IMR-90 (cell line): Measurements from ENCODE around the gene CYRIA. TPM values are rescaled to one million over a fixed set of nuclear protein-coding genes. Genes with fewer than 3 reads are reported as not detected.

Experiments
- ATAC-seq: fragments of 200-7000 bp; cut with Tn5 transposase; 2 replicates; pipeline ENCODE4 v1.9.1; 2020; ENCODE audit warnings: low read depth, mild to moderate bottlenecking, moderate library complexity
- BruUV-seq: library from RNA; stranded (reverse); fragments of 400-500 nt; replicated peaks from 2 replicates; lab custom pipeline; 2021; lab: Mats Ljungman, UMichigan
- CTCF ChIA-PET: fragments of 300-600 bp; formaldehyde crosslinking; extraction: SDS; loops from one replicate; lab custom pipeline; 2021; ENCODE audit warnings: antibody characterized with exemption; lab: Yijun Ruan, JAX
- POLR2A ChIA-PET: fragments of 300-600 bp; sonication (Branson Sonifier 250); formaldehyde crosslinking; loops from one replicate; lab custom pipeline; 2022; ENCODE audit warnings: antibody characterized with exemption; ENCODE audit not compliant: unreplicated experiment; lab: Charles Lee
- DNase-seq: peaks from one replicate; pipeline ENCODE4 v3.0.0; 2013
- H2AFZ ChIP-seq: replicated peaks from 2 replicates; pipeline ENCODE3; 2013; ENCODE audit warnings: low read length, mild to moderate bottlenecking; ENCODE audit not compliant: poor library complexity
- H2AK5ac ChIP-seq: 2 replicates; pipeline ENCODE4 v1.6.1; 2013; ENCODE audit warnings: low read depth, low read length, inconsistent platforms
- H2AK9ac ChIP-seq: replicated peaks from 2 replicates; pipeline ENCODE3; 2013; ENCODE audit warnings: mild to moderate bottlenecking, low read depth, low read length, moderate library complexity; ENCODE audit not compliant: poor library complexity
- H2BK120ac ChIP-seq: 2 replicates; pipeline ENCODE4 v1.6.1; 2013; ENCODE audit warnings: low read depth, low read length, inconsistent platforms
- H2BK15ac ChIP-seq: 3 replicates; pipeline ENCODE4 v1.6.1; 2013; ENCODE audit warnings: low read depth, low read length, inconsistent platforms
- H2BK20ac ChIP-seq: 2 replicates; pipeline ENCODE4 v1.6.1; 2013; ENCODE audit warnings: low read depth, mild to moderate bottlenecking, inconsistent platforms, low read length, moderate library complexity
- H2BK5ac ChIP-seq: 2 replicates; pipeline ENCODE4 v1.6.1; 2013; ENCODE audit warnings: mild to moderate bottlenecking, low read depth, low read length, inconsistent platforms; ENCODE audit not compliant: poor library complexity, severe bottlenecking
- H3K14ac ChIP-seq: replicated peaks from 2 replicates; pipeline ENCODE4 v1.6.1; 2013; ENCODE audit warnings: low read depth, low read length, inconsistent platforms
- H3K18ac ChIP-seq: 2 replicates; pipeline ENCODE4 v1.6.1; 2013; ENCODE audit warnings: low read depth, low read length, control low read depth
- H3K23ac ChIP-seq: 2 replicates; pipeline ENCODE4 v1.6.1; 2013; ENCODE audit warnings: low read depth, low read length, inconsistent platforms
- H3K27ac ChIP-seq: 2 replicates; pipeline ENCODE4 v1.5.1; 2013; ENCODE audit warnings: mild to moderate bottlenecking, control low read depth, low read length; ENCODE audit not compliant: insufficient read depth
- H3K27me3 ChIP-seq: 2 replicates; pipeline ENCODE4 v1.6.1; 2013; ENCODE audit warnings: low read length; ENCODE audit not compliant: control insufficient read depth, insufficient read depth
- H3K36me3 ChIP-seq: 2 replicates; pipeline ENCODE4 v1.6.1; 2013; ENCODE audit warnings: low read length, mixed read lengths; ENCODE audit not compliant: control insufficient read depth, insufficient read depth
- H3K4ac ChIP-seq: 2 replicates; pipeline ENCODE4 v1.6.1; 2013; ENCODE audit warnings: low read depth, low read length, inconsistent platforms
- H3K4me1 ChIP-seq: 2 replicates; pipeline ENCODE4 v1.6.1; 2013; ENCODE audit warnings: low read length, mixed read lengths; ENCODE audit not compliant: control insufficient read depth, insufficient read depth
- H3K4me2 ChIP-seq: 2 replicates; pipeline ENCODE4 v1.6.1; 2013; ENCODE audit warnings: low read depth, mild to moderate bottlenecking, control low read depth, low read length, moderate library complexity
- H3K4me3 ChIP-seq: 2 replicates; pipeline ENCODE4 v1.5.1; 2013; ENCODE audit warnings: low read depth, mild to moderate bottlenecking, control low read depth, low read length, moderate library complexity; ENCODE audit not compliant: insufficient read depth
- H3K56ac ChIP-seq: 2 replicates; pipeline ENCODE4 v1.6.1; 2013; ENCODE audit warnings: low read length, inconsistent platforms; ENCODE audit not compliant: insufficient read depth; ENCODE audit errors: extremely low read depth
- H3K79me1 ChIP-seq, 2 experiments: 2 replicates each; pipeline ENCODE4 v1.6.1; 2013; ENCODE audit warnings: low read length in 2 of 2, inconsistent platforms in 1 of 2, low read depth in 1 of 2
- H3K9ac ChIP-seq: 2 replicates; pipeline ENCODE4 v1.6.1; 2013; ENCODE audit warnings: low read depth, low read length, control low read depth
- H3K9me1 ChIP-seq: 2 replicates; pipeline ENCODE4 v1.6.1; 2013; ENCODE audit warnings: low read length, inconsistent platforms; ENCODE audit not compliant: insufficient read depth
- H3K9me3 ChIP-seq: 2 replicates; pipeline ENCODE4 v1.6.1; 2013; ENCODE audit warnings: low read length; ENCODE audit not compliant: control insufficient read depth, insufficient read depth
- H4K20me1 ChIP-seq: 2 replicates; pipeline ENCODE4 v1.6.1; 2013; ENCODE audit warnings: low read length, inconsistent platforms; ENCODE audit not compliant: insufficient read depth
- H4K5ac ChIP-seq: 2 replicates; pipeline ENCODE4 v1.6.1; 2013; ENCODE audit warnings: mild to moderate bottlenecking, low read depth, low read length, control low read depth
- H4K8ac ChIP-seq, 2 experiments: 2 replicates each; pipeline ENCODE4 v1.6.1; 2013; ENCODE audit warnings: low read depth in 2 of 2, low read length in 2 of 2, control low read depth in 1 of 2, inconsistent platforms in 1 of 2
- H4K91ac ChIP-seq: 2 replicates; pipeline ENCODE4 v1.6.1; 2013; ENCODE audit warnings: low read depth, low read length, inconsistent platforms; ENCODE audit not compliant: insufficient read depth
- BHLHE40 ChIP-seq: fragments of 150-350 bp; IDR thresholded peaks from 2 replicates; pipeline ENCODE4 v1.6.1; 2016; ENCODE audit warnings: mild to moderate bottlenecking, low read depth, low read length
- CEBPB ChIP-seq: IDR thresholded peaks from 2 replicates; pipeline ENCODE4 v1.6.1; 2012; ENCODE audit warnings: low read depth, low read length, improper control_type of control experiment
- CHD1 ChIP-seq: IDR thresholded peaks from 2 replicates; pipeline ENCODE4 v1.6.1; 2012; ENCODE audit warnings: low read depth, low read length, improper control_type of control experiment
- CTCF ChIP-seq: conservative IDR thresholded peaks from 2 replicates; pipeline ENCODE4 v1.5.1; 2012; ENCODE audit warnings: mild to moderate bottlenecking, low read depth, low read length, improper control_type of control experiment
- ELK1 ChIP-seq: fragments of 150-350 bp; IDR thresholded peaks from 2 replicates; pipeline ENCODE4 v1.6.1; 2016; ENCODE audit warnings: low read depth, mild to moderate bottlenecking, low read length, moderate library complexity, borderline replicate concordance
- FOS ChIP-seq: fragments of 150-350 bp; IDR thresholded peaks from 2 replicates; pipeline ENCODE4 v1.6.1; 2016; ENCODE audit warnings: low read depth, low read length
- MAFK ChIP-seq: IDR thresholded peaks from 2 replicates; pipeline ENCODE4 v1.6.1; 2012; ENCODE audit warnings: low read depth, low read length, improper control_type of control experiment
- MAZ ChIP-seq: IDR thresholded peaks from 2 replicates; pipeline ENCODE4 v1.6.1; 2012; ENCODE audit warnings: low read depth, mild to moderate bottlenecking, low read length, improper control_type of control experiment, moderate library complexity, borderline replicate concordance
- MXI1 ChIP-seq: IDR thresholded peaks from 2 replicates; pipeline ENCODE4 v1.6.1; 2012; ENCODE audit warnings: low read depth, mild to moderate bottlenecking, low read length, moderate library complexity, borderline replicate concordance
- NFE2L2 ChIP-seq: fragments of 150-350 bp; IDR thresholded peaks from 2 replicates; pipeline ENCODE4 v1.6.1; 2016; ENCODE audit warnings: low read depth, mild to moderate bottlenecking, low read length
- POLR2A ChIP-seq: IDR thresholded peaks from 2 replicates; pipeline ENCODE4 v1.6.1; 2012; ENCODE audit warnings: mild to moderate bottlenecking, low read depth, low read length
- RAD21 ChIP-seq: IDR thresholded peaks from 2 replicates; pipeline ENCODE4 v1.6.1; 2012; ENCODE audit warnings: low read length, improper control_type of control experiment
- RCOR1 ChIP-seq: IDR thresholded peaks from 2 replicates; pipeline ENCODE4 v1.6.1; 2012; ENCODE audit warnings: mild to moderate bottlenecking, low read length, improper control_type of control experiment; ENCODE audit not compliant: insufficient replicate concordance
- RFX5 ChIP-seq: IDR thresholded peaks from 2 replicates; pipeline ENCODE4 v1.8.0; 2012; ENCODE audit warnings: low read depth, mild to moderate bottlenecking, low read length, moderate library complexity
- SMC3 ChIP-seq: fragments of 150-350 bp; IDR thresholded peaks from 2 replicates; pipeline ENCODE4 v1.6.1; 2016; ENCODE audit warnings: low read depth, mild to moderate bottlenecking, antibody characterized with exemption, low read length, moderate library complexity
- USF2 ChIP-seq: fragments of 150-350 bp; IDR thresholded peaks from 2 replicates; pipeline ENCODE4 v1.6.1; 2017; ENCODE audit warnings: mild to moderate bottlenecking, antibody characterized with exemption, low read length, low read depth
- WGBS, 2 experiments: methylation state at CpG; one replicate each; pipeline versions ENCODE4 v1.1.5 to v1.1.7; 2013; ENCODE audit warnings: missing lambda C conversion rate in 2 of 2; ENCODE audit not compliant: insufficient read length in 1 of 2; ENCODE audit errors: extremely low coverage in 2 of 2; 5-methylcytosine and 5-hydroxymethylcytosine counted together
- dilution Hi-C: fragments of 300-500 bp; cut with HindIII; formaldehyde crosslinking; loops from one replicate; pipeline ENCODE4 v1.14.3; 2018; ENCODE audit warnings: low sequenced_read_pairs; ENCODE audit not compliant: unreplicated experiment
- in situ Hi-C: fragments of 300-500 bp; cut with MboI; formaldehyde crosslinking; loops from 3 replicates; pipeline ENCODE4 v1.14.3; 2019; ENCODE audit warnings: low sequenced_read_pairs, inconsistent platforms, mixed read lengths
- intact Hi-C: fragments of 100-400 bp; cut with micrococcal nuclease; formaldehyde crosslinking; loops from 2 replicates; pipeline ENCODE4 v1.10.0; 2022
- polyA plus RNA-seq, 3 experiments: library from polyadenylated mRNA; depleted of rRNA; stranded (reverse); fragments of >200 nt; gene quantifications; 2 replicates each; pipeline ENCODE4 v1.2.3, GENCODE V29; 2012; ENCODE audit warnings: low replicate concordance in 1 of 3
- total RNA-seq: library from RNA; depleted of rRNA; stranded (reverse); fragments of >200 nt; gene quantifications from 2 replicates; pipeline ENCODE4 v1.2.3, GENCODE V29; 2012

Gene CYRIA
- total and polyA plus RNA-seq, 2 of the 4 experiments (the other 2 are of a cell fraction): 1.7 to 3.8 TPM

GRCh38 chr2:16686641-16687040 is 21.0 kb upstream of the CYRIA start:
- H3K9ac ChIP-seq: no peak overlapping the region

More at GRCh38 chr2:16686641-16687040, 21.0 kb upstream of the CYRIA start:
- Histone ChIP-seq H3K23ac (no peak overlapping the region), H2BK20ac (no peak overlapping the region), H2AFZ (no peak overlapping the region), H2BK15ac (no peak overlapping the region), H2BK120ac (no peak overlapping the region), H2AK9ac (no peak overlapping the region), H3K4me2 (peak overlapping the region; percentile 50; the same call in 1 of the 2 replicates), H4K5ac (no peak overlapping the region), H3K56ac (no peak overlapping the region), H4K8ac (no peak overlapping the region), H3K27ac (no peak overlapping the region), H3K79me1 (no peaks in the 10 kb centered on the region), H4K91ac (no peak overlapping the region), H3K4me3 (no peak overlapping the region), H3K14ac (no peak overlapping the region), H3K18ac (no peak overlapping the region), H3K9me3 (no peaks in the 10 kb centered on the region), H2AK5ac (no peak overlapping the region), H3K27me3 (peaks cover 6% of the 10 kb centered on the region), H2BK5ac (no peak overlapping the region), H4K20me1 (no peaks in the 10 kb centered on the region), H3K4me1 (no peaks in the 10 kb centered on the region), H3K9me1 (no peaks in the 10 kb centered on the region), H3K36me3 (no peaks in the 10 kb centered on the region), H3K4ac (no peak overlapping the region)
- intact Hi-C loops (no loop called here), in situ Hi-C loops (no loop called here), dilution Hi-C loops (no loop called here)
- CTCF ChIA-PET: no interaction called here
- TF ChIP-seq BHLHE40: no peak
- TF ChIP-seq NFE2L2: no peak
- no peak for TF ChIP-seq CTCF
- no peak for TF ChIP-seq RAD21
- no peak for TF ChIP-seq RCOR1
- TF ChIP-seq USF2: no peak
- no peak for TF ChIP-seq MAFK
- no peak for TF ChIP-seq MAZ
- no peak for TF ChIP-seq CEBPB
- TF ChIP-seq FOS: no peak
- TF ChIP-seq ELK1: no peak
- no peak for TF ChIP-seq POLR2A
- TF ChIP-seq CHD1: no peak
- no peak for TF ChIP-seq MXI1
- TF ChIP-seq RFX5: no peak
- no peak for TF ChIP-seq SMC3
- ATAC-seq: no peak
- no CpG with 5 or more reads among the region's 2 CpGs for WGBS, 2 experiments
- no peak for DNase-seq
- no TSS peak for BruUV-seq
- POLR2A ChIA-PET: no interaction called here
